ENCODE results near the gene OR2AG2.

Gene OR2AG2

DNA sequence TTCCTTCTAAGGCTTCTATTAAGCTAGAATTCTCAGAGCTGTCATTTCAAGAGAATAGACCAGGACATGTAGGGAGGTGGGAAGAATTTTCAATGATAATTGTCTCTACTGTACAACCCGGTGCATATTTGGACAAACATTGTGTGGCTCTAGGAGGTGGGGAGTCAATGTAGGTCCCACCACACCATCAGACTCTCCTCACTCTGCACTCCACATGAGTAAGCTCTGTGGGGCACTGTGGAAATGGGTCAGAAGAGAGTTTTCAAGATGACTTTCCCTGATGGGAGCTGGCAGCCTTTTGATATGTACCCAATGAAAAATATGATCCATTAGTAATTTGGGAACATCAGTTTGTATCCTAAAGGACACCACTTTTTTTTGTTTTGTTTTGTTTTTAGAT is 33.2 kb downstream of the OR2AG2 start:
- DNase-seq (ENCODE audit: low read depth in 2 of 2) = no peak

DNA sequence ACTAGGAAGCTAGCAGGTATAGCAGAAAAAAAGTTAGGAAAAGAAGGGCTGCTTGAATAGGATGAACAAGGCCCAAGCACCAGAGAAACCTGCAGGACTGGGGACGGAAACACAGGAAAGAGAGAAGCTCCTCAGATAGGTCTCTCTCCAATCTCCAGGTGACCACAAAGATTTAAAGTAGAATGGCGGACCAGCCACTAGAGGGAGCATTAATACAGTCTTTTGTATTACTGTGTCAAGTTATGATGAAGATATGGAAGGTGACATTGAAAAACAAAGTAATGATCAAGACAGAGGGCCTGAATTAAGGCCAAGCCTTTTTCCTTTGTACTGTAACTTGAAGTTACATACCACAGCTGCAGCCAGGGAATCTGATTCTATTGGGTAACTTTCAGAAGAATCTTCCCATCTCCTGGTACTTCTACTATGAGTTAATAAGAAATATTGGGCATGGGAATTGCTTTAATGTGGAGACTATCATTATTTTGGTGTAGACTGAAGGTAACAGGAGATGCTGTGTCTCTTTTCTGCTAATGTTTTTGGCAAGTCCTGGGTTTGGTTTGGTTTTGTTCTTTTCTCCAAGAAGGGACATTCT is 33.8 kb downstream of the OR2AG2 start:
- DNase-seq (ENCODE audit: low read depth in 2 of 2) = no peak

DNA sequence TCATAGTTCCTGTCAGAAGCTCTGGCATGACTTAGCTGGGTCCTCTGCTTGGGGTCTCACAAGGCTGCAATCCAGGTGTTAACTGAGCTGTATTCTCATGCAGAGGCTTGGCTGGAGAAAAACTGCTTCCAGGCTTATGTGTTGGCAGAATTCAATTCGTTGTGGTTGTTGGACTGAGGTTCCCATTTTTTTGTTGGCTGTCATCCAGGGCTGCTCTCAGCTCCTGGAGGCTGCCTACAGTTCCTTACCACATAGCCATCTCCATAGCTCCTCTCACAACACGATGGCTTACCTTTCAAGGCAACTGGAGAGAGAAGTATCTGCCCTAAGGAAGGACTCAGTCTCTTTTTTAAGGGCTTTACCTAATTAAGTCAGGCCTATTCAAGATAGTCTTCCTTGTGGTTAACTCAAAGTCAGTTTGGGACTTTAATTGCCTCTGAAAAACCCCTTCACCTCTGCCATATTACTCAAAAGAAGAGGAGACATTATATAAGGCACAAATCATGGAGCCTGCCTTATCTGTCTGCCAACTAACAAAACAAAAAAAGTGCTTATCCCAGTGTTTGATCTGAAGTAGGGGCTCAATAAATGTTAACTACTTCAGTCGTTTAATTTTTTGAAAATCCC is 35.2 kb downstream of the OR2AG2 start:
- DNase-seq (ENCODE audit: low read depth in 2 of 2) = no peak

DNA sequence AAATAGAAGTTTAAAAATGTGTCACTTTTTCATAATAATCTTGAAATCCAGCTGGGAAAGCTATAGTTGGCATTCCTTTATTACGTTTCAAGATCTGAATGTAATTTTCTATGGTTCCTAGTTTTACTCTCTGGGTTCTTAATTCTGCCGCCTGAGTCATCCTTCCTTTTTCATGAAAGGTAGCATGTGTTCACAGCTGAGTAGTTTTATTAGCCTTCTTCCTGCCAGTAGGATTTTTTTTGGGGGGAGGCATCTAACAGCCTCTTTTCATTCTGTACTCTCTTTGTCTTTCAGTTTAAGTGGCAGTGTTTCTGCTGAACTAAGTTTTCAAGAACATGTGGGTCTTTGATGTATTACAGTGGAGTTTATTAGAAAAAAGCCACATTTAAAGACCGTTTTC is 36.5 kb downstream of the OR2AG2 start:
- DNase-seq (ENCODE audit: low read depth in 2 of 2) = no peak

DNA sequence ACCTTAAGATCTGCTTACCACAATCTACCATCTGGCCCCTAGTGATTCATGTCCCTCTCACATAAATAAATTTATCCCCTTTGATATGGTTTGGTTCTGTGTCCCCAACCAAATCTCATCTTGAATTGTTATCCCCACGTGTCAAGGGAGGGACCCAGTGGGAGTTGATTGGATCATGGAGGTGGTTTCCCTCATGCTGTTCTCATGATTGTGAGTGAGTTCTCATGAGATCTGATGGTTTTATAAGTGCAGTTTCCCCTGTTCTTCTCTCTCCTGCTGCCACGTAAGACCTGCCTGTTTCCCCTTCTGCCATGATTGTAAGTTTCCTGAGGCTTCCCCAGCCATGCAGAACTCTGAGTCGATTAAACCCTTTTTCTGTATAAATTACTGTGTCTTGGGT is 37.2 kb downstream of the OR2AG2 start:
- no peak for DNase-seq (ENCODE audit: low read depth in 2 of 2)

DNA sequence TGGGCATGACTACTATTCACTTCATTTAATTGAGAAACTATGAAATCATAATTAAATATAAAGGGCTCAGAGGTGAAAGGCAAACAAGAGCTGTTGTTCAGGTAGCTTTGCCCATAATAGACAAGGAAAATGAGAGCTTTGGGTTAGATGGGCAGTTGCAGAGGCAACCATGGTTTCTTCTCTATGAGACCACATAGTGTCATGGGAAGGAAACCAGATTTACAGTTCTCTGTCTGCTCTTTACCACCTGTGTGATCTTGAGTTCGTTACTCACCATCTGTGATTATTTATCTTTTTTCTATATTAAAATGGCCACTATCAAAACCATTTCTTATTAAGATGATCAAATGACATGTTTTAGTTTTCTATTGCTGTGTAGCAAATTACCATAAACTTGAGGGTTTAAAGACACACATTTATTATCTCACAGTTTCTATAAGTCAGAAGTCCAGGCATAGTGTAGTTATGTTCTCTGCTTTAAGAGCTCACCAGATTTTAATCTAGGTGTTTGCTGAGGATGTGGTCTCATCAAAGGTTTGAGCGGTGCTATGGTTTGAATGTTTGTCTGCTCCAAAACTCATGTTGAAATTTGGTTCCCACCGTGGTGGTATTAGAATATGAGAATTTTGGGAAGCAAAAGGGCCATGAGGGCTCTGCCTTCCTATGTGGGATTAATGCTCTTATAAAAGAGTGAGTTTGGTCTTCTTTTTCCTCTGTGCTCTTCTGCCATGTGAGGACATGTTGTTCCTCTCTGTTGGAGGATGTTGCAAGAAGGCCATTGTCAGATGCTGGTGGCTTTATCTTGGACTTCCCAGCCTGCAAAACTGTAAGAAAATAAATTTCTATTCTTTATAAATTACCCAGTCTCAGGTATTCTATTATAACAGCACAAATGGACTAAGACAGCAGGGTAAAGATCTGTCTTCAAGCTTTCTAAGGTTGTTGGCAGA is 38.2 kb downstream of the OR2AG2 start:
- no peak for DNase-seq (ENCODE audit: low read depth in 2 of 2)

DNA sequence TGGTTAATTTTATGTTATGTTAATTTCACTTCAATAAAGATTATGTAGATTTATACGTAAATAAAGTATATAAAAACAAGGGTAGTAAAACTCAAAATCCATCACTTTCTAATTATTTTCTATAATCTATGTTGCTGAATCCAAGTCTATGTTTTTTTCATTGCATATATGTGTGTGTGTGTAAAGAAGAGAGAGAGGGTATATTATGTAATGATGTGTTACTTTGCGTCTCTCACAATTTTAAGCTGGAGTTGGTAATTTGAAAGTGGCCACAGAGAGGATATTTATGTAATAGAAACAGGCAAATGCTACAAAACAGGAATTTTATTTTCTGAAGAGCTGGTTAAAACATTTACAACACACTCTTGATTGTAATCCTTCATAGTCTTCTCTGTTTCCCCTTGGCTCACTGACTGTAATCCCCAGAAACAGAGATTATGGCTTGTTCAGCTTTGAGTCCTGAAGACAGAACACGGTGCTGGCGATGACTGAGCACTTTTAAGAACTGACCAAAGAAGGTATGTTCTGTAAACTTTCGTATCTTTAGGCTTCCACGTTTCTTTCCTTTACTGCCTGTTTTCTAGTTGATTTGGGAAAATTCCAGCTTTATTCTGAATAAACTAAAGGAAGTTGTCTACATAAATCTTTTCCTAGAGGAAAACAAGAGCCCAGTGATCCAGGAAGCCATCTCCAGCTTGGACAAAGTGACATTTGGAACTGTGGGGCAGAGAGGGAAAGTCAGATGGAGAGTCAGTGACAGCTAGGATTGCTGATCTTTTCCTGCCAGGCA is 43.6 kb downstream of the OR2AG2 start:
- DNase-seq (ENCODE audit: low read depth in 2 of 2) = no peak

DNA sequence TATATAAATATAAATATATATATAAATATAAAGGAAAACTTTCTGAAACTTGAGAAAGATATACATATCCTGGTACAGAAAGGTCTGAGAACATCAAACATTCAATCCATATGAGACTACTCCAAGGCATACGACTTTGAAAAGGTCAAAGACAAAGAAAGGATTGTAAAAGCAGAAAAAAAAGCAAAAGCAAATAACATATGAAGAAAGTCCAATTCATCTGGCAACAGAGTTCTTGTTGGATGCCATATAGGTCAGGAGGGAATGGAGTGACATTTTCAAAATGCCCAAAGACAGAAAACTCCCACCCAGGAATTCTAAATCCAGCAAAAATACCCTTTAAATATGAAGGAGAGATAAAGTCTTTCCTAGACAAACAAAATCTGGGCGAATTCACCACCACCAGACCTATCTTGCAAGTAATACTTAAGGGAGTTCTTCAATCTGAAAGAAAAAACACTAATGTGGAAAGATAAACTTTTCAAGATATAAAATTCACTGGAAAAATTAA is 46.3 kb downstream of the OR2AG2 start:
- no peak for DNase-seq (ENCODE audit: low read depth in 2 of 2)

DNA sequence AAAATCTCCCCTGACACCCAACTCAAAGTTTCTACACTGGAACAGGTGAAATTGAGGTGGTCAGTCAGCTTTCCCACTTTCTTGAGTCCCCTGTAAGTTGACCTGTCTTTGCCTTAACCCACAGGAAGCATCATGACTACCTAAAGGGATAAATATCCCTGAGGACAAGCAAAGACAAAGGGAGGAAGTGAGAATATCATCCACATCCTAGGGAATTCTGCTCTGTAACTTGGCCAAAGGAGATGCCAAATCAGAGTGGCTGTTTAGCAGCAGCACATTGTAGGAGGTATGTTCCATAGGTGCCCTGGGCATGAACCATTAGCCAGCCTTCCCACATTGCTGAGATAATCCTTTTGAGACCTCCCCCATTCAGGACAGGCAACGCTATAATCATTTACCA is 47.8 kb downstream of the OR2AG2 start:
- DNase-seq (ENCODE audit: low read depth in 2 of 2) = no peak

DNA sequence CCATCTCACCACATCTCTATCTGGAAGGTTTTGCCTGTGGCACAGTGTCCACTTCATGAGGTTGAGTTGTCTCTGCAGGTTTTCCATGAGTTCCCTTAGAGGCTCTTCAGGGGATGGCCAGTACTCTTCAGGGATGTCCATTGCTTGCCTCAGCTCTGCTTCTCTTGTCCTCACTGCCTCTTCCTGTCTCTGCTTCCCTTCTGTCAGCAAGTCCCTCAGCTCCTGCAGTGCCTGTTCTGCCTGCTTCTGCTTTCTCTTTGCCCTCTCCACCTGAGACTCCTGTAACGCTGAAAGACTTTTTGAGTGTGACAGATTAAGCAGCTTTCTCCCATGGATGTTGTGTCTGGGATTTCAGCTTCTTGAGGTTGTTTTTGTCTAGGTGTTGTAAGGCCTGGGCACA is 50.4 kb downstream of the OR2AG2 start:
- no peak for DNase-seq (ENCODE audit: low read depth in 2 of 2)

DNA sequence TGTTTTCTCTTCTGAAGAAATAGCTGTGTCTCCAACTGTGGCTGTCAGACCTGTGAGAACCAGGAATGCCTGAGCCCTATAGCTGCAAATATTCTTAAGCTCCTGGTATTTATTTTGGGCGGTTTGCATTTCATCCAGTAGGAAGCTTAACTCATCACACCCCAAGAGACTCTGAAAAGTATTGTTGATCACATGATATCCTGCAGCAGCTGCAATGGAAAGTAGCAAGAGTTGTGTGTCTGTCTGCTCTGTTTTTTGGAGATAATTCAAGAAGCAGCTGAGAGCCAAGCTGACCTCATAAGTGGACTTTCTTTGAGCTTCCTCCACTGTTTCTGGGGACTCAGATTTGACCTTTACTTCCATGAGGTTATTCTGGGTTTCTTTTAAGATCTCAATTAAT is 52.2 kb downstream of the OR2AG2 start:
- DNase-seq (ENCODE audit: low read depth in 2 of 2) = no peak

DNA sequence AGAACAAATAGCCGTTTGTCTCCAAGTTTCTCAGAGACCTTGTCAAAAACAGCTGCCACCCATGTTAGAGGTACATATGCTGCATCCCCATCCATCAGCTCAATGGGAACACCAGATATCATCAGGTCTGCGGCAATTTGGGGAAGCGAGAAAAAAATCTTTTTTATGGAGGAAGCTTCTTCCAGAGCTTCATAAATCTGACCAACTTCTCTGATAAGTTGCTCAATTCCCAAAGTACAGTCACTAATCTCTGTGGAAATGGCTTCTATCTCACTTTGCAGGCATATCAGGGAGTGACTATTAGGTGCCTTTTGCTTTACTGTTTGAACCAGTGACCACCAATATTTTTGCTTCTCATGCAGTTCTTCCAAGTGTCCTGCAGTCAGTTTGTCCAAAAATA is 54.4 kb downstream of the OR2AG2 start:
- no peak for DNase-seq (ENCODE audit: low read depth in 2 of 2)
